ENCODE data around the gene CHI3L1. TPM values are rescaled to one million over a fixed set of nuclear protein-coding genes. Genes with fewer than 3 reads are reported as not detected.

CHI3L1 gene
- total RNA-seq, 6 experiments from 2014 or later = not detected

DNA sequence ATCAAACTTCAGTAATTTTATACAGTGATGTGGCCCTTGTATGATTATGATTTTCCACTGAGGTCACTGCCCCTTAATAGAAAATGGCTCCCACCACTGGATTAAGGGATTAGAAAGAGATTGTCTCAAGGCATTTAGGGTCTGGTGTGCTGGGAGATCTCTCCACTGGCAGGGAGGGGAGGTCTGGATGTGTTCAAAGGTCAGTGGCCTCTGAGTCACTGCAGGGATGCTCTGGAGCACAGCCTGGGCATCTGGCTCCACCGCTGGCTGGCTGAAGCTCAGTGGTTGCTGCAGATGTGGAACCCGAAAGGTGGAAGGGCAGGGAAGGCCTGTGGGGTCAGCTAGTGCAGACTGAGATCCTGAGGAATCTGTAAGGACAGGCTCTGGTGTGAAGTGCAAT, 18.3 kb upstream of the CHI3L1 start:
- Mint-ChIP-seq H3K36me3 (ENCODE audit: low read depth) (no peaks in the 10 kb centered on the region), H3K9me3 (no peaks in the 10 kb centered on the region), H3K27ac (no peak overlapping the region), H3K27me3 (ENCODE audit: insufficient read depth) (peaks cover 5% of the 10 kb centered on the region), H3K4me1 (ENCODE audit: low read depth) (peaks cover 27% of the 10 kb centered on the region), H3K4me3 (no peak overlapping the region)
- DNase-seq = no peak
- TF ChIP-seq, protein P1, sequence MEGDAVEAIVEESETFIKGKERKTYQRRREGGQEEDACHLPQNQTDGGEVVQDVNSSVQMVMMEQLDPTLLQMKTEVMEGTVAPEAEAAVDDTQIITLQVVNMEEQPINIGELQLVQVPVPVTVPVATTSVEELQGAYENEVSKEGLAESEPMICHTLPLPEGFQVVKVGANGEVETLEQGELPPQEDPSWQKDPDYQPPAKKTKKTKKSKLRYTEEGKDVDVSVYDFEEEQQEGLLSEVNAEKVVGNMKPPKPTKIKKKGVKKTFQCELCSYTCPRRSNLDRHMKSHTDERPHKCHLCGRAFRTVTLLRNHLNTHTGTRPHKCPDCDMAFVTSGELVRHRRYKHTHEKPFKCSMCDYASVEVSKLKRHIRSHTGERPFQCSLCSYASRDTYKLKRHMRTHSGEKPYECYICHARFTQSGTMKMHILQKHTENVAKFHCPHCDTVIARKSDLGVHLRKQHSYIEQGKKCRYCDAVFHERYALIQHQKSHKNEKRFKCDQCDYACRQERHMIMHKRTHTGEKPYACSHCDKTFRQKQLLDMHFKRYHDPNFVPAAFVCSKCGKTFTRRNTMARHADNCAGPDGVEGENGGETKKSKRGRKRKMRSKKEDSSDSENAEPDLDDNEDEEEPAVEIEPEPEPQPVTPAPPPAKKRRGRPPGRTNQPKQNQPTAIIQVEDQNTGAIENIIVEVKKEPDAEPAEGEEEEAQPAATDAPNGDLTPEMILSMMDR (IDR thresholded peaks at IDR 0.05) = no peak

DNA sequence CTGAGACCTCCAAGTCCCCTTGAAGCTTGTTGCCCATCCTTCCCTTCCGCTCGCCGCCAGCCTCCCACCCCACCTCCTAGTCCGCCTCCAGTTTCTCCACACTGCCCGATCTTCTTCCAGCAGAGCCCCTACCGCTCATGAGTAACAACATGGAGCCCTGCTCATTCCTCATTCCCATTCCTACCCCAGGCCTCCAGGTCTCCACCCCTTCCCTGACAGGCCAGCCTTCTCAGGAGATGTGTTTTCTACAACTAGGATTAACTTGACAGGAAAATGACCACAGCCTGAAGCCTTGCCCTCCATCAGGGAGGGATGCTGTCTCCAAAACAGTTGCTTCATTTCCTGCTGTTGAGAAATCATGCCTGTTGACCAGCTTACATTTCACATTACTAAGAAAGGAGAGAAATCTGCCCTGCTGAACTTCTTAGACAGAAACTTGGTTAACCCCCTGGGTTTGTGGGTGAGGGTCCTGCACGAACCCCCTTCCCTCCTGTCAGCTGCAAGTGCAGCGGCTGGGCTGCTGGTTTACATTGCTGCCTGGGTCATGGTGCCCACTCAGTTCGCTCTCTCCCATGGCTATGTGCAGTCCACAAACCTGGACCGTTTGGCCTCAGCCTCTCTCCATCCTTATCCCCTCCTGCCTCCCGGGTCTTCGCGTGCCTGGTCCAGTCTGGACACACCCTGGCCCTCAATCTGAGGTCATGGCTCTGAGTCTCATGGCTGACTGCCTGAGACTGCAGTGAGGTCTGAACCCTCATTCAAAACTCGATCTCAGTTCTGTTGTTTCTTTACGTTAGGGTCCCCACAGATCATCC, 16.1 kb upstream of the CHI3L1 start:
- TF ChIP-seq, protein P1 (IDR thresholded peaks at IDR 0.05) = no peak
- H3K4me3 Mint-ChIP-seq = no peak overlapping the region
- peaks cover 5% of the 10 kb centered on the region for H3K27me3 Mint-ChIP-seq (ENCODE audit: insufficient read depth)
- no peaks in the 10 kb centered on the region for H3K36me3 Mint-ChIP-seq (ENCODE audit: low read depth)
- peak; percentile 45 for DNase-seq
- H3K4me1 Mint-ChIP-seq (ENCODE audit: low read depth) = peaks cover 37% of the 10 kb centered on the region
- H3K27ac Mint-ChIP-seq = peak overlapping the region; percentile 12; the same call in 1 of the 2 replicates
- H3K9me3 Mint-ChIP-seq = no peaks in the 10 kb centered on the region; the same call in 1 of the 2 replicates

DNA sequence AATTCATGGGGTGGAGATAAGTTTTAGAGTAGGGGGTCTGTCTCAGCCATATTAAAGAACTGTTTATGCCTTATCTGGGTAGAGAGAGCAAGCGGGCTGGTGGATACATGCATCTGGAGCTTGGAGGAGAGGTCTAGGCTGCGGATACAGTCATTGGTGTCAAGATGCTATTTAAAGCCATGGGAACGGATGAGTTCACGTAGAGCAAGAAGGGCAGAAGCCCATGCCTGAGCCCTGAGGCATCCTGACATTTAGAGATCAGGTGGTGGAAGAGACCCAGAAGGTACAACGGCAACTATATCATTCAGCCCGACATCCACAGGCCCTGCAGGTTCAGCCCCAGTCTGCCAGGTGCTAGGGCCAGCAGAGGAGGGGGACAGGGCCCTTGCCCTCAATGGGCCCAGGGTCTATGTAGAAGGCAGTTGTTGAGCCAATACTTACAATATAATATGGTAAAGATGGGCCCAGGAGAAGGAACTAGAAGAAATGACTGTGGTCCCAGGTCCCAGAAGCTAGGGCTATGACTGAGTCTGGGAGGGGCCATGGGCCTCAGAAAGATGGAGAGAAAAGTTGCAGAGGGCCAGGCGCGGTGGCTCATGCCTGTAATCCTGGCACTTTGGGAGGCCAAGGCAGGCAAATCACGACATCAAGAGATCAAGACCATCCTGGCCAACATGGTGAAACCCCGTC, 15.2 kb upstream of the CHI3L1 start:
- H3K27me3 Mint-ChIP-seq (ENCODE audit: insufficient read depth) = peaks cover 8% of the 10 kb centered on the region
- H3K4me1 Mint-ChIP-seq (ENCODE audit: low read depth) = peaks cover 47% of the 10 kb centered on the region
- no peaks in the 10 kb centered on the region for H3K36me3 Mint-ChIP-seq (ENCODE audit: low read depth)
- DNase-seq = no peak
- TF ChIP-seq, protein P1 (IDR thresholded peaks at IDR 0.05) = no peak
- H3K27ac Mint-ChIP-seq = no peak overlapping the region
- H3K9me3 Mint-ChIP-seq = no peaks in the 10 kb centered on the region; the same call in 1 of the 2 replicates
- no peak overlapping the region for H3K4me3 Mint-ChIP-seq

DNA sequence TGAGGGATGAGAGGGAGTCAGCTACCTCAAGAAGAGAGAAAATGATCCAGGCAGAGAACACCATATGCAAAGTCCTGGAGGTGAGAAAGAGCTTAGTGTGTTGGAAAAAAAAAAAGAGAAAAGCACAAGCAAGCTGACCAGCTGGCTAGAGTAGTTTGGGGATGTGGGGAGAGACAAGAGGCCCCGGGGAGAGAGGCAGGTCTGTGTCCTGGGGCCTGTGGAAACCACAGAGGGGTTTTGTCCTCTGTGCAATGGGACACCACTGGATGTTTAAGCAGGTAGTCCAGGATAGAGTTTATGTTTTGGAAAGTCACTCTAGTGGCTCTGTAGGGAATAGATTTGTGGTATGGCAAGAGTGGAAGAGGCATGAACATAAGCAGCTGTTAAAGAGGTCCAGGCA, 14.4 kb upstream of the CHI3L1 start:
- TF ChIP-seq, protein P1 (IDR thresholded peaks at IDR 0.05) = no peak
- no peak for DNase-seq
- Mint-ChIP-seq H3K27ac (no peak overlapping the region; the same call in 1 of the 2 replicates), H3K9me3 (no peaks in the 10 kb centered on the region; the same call in 1 of the 2 replicates), H3K4me3 (no peak overlapping the region), H3K4me1 (ENCODE audit: low read depth) (peaks cover 54% of the 10 kb centered on the region), H3K36me3 (ENCODE audit: low read depth) (no peaks in the 10 kb centered on the region), H3K27me3 (ENCODE audit: insufficient read depth) (peaks cover 8% of the 10 kb centered on the region)

DNA sequence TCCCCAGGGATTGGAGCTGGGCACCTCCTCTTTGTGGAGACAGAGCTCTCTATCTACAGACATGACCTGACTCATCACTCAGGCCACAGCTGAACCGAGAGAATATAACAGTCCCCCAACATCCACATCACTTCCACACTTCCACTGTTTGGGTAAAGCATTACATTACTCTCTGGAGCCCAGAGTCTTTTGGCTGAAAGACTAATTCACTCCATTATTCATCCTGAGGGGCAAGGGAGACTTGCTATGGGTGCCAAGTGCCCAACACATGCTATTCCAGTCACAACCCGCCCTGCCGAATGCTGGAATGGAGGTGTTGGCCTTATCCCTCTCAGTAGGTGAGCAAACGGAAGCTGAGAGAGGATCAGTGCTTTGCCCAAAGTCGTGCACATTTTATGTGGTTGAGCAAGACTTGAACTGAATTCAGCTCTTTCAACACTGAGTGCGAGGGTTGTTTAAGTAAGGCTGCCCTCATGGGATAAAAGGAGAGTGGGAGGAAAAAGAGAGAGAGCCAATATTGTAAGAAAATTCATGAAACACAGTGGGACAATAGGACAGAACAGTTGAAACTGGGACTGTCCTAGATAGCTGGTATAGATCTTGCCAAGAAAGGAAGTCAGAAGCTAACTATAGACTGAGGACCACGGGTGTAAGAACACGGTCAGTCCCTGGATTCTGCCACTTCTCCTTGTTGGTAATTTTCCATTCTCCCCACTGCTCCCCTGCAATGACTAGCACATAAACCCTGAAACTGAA, 13.5 kb upstream of the CHI3L1 start:
- Mint-ChIP-seq H3K4me1 (ENCODE audit: low read depth) (peaks cover 61% of the 10 kb centered on the region), H3K27ac (peak overlapping the region; percentile 81), H3K36me3 (ENCODE audit: low read depth) (no peaks in the 10 kb centered on the region), H3K27me3 (ENCODE audit: insufficient read depth) (peaks cover 8% of the 10 kb centered on the region), H3K9me3 (no peaks in the 10 kb centered on the region; the same call in 1 of the 2 replicates), H3K4me3 (peak overlapping the region; percentile 23; the same call in 1 of the 2 replicates)
- TF ChIP-seq, protein P1 (IDR thresholded peaks at IDR 0.05) = no peak
- DNase-seq = peak; percentile 66
